Vagina (tissue), 2 donors: ENCODE data around the gene PITPNM2.

Experiments
- CTCF ChIP-seq, 3 experiments: fragments of 450-650 bp in 2 of 3; fragments of 200-600 bp in 1 of 3; sonication (generic) in 1 of 3; IDR thresholded peaks; one replicate each; pipeline ENCODE4 v1.5.1; 2017 to 2019; ENCODE audit warnings: antibody characterized with exemption in 3 of 3, mild to moderate bottlenecking in 2 of 3, moderate library complexity in 2 of 3
- POLR2AphosphoS5 ChIP-seq, 2 donors: sonication (generic); formaldehyde crosslinking; IDR thresholded peaks; one replicate each; pipeline ENCODE4 v1.9.0; 2017; ENCODE audit warnings: antibody characterized with exemption in 2 of 2, mild to moderate bottlenecking in 2 of 2, low read depth in 1 of 2; ENCODE audit not compliant: insufficient read depth in 1 of 2

- TF ChIP-seq POLR2AphosphoS5 (IDR thresholded peaks at IDR 0.05; ENCODE audit: insufficient read depth in 1 of 2, low read depth in 1 of 2), result no peak
- TF ChIP-seq CTCF (IDR thresholded peaks at IDR 0.05), result no peak
Measured at GRCh38 chr12:123150275-123150743, 581 bp downstream of the PITPNM2 start.
